Stomach (tissue), 4 donors: ENCODE data around the gene RAI14.
"Not testable (repeated sequence)": the region's sequence is repeated elsewhere in the genome, so short reads cannot be mapped to it uniquely, and the experiment has no call there.

Experiments used
- CTCF ChIP-seq, 7 experiments: fragments of 450-650 bp in 4 of 7; fragments of 200-600 bp in 3 of 7; sonication (generic) in 3 of 7; IDR thresholded peaks; one replicate each; pipeline ENCODE4 v1.5.1; 2016 to 2019; ENCODE audit warnings: antibody characterized with exemption in 7 of 7, control low read depth in 2 of 7, mild to moderate bottlenecking in 1 of 7
- POLR2AphosphoS5 ChIP-seq, 3 donors: sonication (generic); formaldehyde crosslinking; IDR thresholded peaks; one replicate each; pipeline ENCODE4 v1.6.1; 2016; ENCODE audit warnings: antibody characterized with exemption in 3 of 3

- TF ChIP-seq CTCF, POLR2AphosphoS5 (IDR thresholded peaks at IDR 0.05): not testable (repeated sequence)
These were observed 103.1 kb downstream of the RAI14 start for GRCh38 chr5:34759213-34759612.
